ENCODE data around the gene STH.

The STH gene

GRCh38 chr17:46028981-46029565, 30.0 kb downstream of the STH start:
- peak; percentile 41 for DNase-seq

GRCh38 chr17:46029627-46030026, 30.6 kb downstream of the STH start:
- no peak for DNase-seq

- DNase-seq = no peak
Measured at GRCh38 chr17:46030752-46031151, 31.7 kb downstream of the STH start.

DNA sequence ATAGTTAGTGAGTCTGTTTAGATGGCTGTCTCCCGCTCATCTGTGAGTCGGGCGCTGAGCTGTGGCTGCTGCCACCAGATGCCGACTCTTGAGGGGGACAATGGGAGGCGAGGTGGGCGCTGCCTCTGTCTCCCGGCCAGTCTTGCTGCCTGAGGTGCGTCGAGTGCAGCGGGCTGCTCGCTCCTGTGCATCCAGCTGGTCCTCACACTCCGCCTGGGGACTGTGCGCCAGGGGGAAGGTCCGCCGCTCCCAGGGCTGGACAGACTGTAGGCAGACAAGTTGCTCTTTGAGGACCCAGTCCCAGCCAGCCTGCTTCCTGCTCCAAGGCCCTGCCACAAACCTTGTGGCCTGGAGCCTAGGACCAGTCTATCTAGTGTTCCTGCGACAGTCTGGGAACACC, 32.4 kb downstream of the STH start:
- no peak for DNase-seq

- no peak for DNase-seq
Measured at GRCh38 chr17:46031920-46032319, 32.9 kb downstream of the STH start.

DNA sequence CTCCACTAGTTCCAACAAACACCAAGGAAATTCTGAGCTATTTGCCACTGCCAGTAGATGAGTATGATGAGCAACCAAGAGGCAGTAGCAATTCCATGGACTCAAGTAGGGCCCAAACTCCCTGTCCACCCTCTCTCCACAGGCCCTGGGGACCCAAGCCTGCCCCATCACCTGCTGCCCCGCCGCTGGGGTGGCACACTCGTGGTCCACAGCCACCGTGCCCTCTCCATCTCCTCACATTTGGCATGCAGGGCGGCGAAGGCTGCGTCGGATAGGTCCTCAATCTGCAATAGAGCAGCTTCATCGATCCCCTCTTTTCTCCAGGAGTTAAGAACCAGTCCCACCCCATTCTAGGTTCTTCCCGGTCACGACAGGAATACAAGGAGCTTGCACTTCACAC, 33.9 kb downstream of the STH start:
- no peak for DNase-seq

GRCh38 chr17:46033392-46033791, 34.3 kb downstream of the STH start:
- DNase-seq = no peak

GRCh38 chr17:46035112-46035818, 36.2 kb downstream of the STH start:
- no peak for DNase-seq

- DNase-seq = no peak
Measured at GRCh38 chr17:46036491-46036890, 37.4 kb downstream of the STH start.

DNA sequence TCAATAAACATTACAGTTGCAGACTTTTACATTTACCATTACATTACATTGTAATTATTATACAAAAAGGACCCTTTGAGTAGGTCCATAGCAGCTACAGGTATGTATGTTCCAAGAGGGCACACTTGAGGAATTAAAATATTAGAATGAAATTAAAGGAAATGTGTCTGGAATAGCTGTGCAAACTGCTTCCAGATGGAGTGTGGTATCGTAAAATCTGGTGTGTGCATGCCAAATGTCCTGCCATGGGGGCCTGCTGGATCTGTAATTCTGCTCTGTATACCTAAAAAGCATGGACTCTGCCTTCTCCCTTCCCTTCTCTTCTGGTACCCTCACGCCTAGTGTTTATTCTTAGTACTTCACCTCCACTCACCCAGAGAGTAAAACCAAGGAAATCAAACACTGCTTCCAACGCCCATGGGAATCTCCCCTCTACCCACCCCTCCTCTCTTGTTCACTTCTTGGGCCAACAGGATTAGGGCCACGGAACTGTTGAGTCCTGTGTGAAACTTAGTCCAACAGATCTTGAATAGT, 38.7 kb downstream of the STH start:
- DNase-seq = no peak

- DNase-seq = no peak
Measured at GRCh38 chr17:46038414-46038813, 39.4 kb downstream of the STH start.

DNA sequence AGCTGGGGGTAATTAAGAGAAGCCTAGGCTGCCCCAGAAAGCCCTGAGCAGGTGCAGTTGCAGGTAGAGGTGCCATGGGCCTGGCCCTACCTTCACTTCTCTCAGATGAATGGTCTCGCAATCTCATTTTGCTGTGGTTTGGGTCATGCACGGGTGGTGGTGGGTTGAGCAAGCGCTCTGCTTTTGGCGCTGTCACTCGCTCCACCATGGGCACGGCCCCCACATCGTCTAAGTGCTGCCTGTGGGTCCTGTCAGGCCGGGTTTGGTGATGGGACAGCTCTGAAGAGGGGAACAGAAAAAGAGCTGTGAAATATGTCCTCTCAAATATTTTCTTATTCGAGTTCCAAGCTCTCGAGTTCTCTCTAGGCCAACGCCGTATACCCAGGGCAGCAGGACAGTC, 39.9 kb downstream of the STH start:
- DNase-seq = no peak

DNA sequence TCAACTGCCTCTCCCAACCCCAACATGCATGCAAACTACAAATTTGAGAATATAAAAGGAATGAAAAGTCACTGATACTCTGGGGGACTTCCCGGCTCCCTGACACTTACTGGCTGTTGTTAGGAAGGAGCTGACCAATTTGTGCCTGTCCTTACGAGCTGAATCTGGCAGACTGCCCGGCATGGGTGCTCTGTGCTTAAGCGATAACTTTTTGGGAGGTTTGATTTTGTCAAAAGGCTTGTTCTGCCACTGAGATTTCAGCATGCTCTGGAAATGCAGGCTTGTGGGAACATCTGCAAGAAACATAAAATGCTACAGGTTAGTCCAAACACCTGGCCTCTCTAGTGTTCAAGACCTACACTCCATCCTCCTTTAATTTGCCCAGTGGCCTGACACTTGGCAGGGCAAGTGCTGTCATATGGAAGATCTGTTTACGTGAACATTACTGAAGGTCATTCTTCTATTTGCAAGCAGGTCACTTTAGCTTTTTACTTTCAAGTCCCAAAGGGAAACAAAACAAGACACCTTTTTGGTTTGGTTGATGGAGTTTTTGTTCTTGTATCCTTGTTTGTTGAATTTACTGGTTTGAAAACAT, 40.6 kb downstream of the STH start:
- DNase-seq = peak; percentile 50

DNA sequence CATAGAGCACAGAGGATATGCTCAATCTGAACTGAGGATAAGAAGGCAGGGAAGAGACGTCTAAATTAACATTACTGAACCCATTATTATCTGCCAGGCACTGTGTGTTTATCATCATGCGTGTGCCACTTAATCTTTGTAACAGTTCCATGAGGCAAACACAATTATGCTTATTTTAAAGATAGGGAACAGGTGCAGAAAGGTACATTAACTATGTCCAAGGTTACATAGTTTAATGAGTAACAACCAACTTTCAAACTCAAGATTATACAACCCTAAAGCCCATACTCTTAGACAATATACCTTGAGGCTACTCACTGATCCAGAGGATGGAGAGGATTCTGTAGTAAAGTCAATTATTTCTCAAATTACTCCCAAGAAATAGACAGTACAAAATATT, 43.2 kb downstream of the STH start:
- no peak for DNase-seq

- DNase-seq = no peak
Measured at GRCh38 chr17:46042925-46043324, 43.9 kb downstream of the STH start.

GRCh38 chr17:46043606-46044005, 44.6 kb downstream of the STH start:
- no peak for DNase-seq

DNA sequence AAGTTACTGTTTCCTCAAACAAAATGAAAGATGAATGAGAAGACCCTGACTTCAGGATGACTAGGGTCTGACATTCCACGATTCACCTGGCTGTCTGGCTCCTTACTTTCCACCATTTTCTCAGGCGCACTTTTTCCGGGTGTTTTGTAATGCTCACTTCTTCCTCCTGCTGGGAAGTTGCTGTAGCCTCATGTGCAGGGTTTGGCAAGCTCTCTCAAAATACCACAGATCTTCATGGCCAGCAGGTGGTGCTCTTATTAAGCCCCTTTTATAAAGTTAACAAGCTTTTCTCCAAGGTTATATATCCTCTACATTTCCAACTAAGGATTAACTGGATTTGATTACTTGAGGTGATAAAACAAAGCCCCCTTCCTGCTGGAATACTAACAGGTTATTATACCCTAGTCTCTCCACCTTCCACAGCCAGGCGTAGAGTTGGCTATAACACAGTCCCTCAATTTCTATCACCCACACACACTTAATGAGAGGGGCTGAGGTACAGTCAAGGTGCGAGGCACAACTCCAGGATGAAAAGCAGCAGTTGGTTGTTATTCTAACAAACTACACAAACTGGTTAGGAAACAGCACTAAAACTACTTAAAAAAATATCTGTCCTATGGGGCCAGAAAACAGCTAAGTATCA, 45.4 kb downstream of the STH start:
- DNase-seq = peak; percentile 87

GRCh38 chr17:46044989-46045388, 45.9 kb downstream of the STH start:
- DNase-seq = no peak

DNA sequence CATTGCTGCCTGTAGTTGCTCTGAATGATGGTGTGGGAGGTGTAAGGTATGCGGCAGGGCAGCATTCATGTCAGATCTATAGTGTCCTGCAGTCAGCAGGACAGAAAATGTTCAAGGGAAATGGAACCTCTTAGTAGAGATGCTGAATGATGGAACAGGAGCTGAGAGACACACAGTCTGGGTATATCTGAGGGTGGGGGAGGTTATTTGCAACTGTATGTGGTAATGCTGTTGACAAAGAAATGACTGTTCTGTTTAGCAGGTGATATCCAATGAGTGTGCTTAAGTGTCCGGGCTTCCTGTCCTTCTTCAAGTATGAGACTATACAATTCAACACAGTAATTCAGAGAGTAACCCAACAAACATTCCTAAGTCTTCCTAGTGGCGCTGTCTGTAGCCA, 46.6 kb downstream of the STH start:
- DNase-seq = no peak

DNA sequence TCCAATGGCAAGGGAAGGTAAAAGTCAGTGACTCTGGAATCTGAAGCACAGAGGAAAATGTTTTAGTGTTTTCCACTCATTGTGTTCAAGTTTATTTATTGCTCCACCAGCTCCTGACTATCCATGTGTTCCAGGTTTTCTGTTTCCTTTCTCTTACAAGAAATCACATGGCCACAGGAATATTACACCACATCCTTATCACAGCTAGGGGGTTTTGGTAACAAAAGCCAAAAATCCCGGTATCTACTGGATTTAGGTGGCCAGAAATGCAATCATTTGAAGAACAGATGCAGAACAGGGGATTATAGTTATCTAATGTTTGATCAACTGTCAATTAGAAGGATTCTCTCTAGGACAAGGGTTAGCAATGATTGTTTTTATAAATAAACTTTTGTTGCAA, 47.9 kb downstream of the STH start:
- no peak for DNase-seq

- DNase-seq = no peak
Measured at GRCh38 chr17:46047398-46047797, 48.3 kb downstream of the STH start.

- DNase-seq = peak; percentile 58
Measured at GRCh38 chr17:46047856-46048255, 48.8 kb downstream of the STH start.

All from hematopoietic multipotent progenitor cell treated with erythropoietin and hydrocortisone succinate and interleukin-3 and kit ligand, for 8 days (in vitro differentiated cells).